NCI-H2227 treated with DMSO at 0.1 percent for 48 hours (cell line): ENCODE data around the gene FAM47C.
"Not testable (repeated sequence)": the region's sequence is repeated elsewhere in the genome, so short reads cannot be mapped to it uniquely, and the experiment has no call there.

ENCODE experiments used
- DNase-seq: peaks from one replicate; lab custom pipeline; 2025; lab: John Stamatoyannopoulos, UW

The FAM47C gene

GRCh38 chrX:37008182-37008581, at the start of gene FAM47C:
TSS of gene FAM47C (plus strand) at chrX:37008366. CDS start at chrX:37008411, 45 bp downstream.
- DNase-seq: not testable (repeated sequence)

GRCh38 chrX:36961590-36961989, 46.6 kb upstream of the FAM47C start:
- no peak for DNase-seq

- DNase-seq: no peak
These were observed 44.9 kb upstream of the FAM47C start for GRCh38 chrX:36963069-36963808.

DNA sequence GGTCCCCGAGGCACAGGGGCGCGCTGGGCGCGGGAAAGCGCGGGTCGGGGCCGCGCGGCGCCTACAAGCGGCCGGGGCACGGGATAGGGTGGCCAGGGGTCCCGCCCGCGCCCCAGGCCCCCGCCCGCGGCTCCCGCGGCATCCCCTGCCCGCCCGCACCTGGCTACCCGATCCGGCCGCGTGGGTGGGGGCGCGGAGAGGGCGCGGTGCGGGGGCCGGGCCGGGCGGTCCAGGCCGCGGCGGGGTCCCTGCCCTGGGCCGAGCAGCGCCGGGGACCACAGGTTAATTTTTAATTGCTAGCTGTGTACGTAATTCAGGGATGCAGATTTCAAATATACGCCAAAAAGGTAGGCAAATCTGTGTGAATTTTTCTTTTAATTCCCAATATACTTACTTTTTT, 44.3 kb upstream of the FAM47C start:
- no peak for DNase-seq

- no peak for DNase-seq
These were observed 34.6 kb upstream of the FAM47C start for GRCh38 chrX:36973575-36973974.

DNA sequence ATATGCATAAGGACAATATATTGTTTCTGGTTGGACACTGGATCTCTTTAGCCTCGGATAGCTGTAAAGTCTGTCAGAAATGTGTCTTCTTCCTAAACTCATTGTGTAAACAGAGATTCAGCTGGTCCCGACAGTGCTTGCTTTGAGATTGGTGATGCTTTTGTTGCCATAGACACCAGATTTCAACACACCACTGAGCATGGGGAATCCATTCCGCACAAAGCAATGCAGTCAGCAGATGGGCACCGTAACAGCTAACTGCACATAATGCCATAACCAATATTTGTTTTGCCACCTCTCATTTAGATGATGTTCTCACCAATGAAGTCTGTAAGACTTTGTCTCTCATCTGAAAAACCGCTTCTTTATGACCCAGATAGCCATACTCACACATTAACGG, 33.3 kb upstream of the FAM47C start:
- DNase-seq: no peak

DNA sequence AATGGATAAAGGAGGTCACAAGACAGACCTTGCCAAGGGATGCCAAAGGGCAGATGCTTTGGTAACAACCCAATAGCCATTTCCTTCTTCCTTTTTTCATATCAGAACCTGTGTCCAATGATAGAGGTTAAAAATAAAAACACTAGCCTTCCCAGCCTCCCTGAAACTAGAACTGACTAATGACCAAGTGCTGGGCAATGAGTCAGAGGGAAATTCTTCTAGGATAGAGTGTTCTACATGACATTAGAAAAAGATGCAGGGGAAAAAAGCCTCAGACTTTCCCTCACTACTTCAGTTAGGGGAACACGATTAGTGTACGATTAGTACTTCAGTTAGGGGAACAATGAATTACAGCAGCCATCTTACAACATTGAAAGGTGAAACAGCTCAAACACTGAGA, 29.3 kb upstream of the FAM47C start:
- no peak for DNase-seq

DNA sequence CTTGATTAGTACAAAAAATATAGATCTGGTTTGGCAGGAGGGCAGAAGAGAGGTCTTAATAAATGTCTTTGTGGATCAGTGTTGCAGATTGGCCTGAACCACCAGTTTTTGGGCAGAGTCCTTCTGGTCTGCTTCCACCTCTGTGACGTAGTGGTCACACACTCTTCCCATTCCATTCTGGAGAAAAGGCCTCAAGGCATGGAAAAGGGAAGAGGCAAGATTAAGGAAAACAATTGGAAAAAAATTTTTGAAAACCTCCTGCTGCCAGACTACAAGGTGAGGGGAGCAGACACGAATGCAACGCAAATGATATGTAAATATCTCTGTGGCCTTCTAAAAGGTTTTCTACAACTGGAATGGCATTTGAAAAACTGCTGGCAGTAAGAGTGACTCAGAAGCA, 24.3 kb upstream of the FAM47C start:
- no peak for DNase-seq

DNA sequence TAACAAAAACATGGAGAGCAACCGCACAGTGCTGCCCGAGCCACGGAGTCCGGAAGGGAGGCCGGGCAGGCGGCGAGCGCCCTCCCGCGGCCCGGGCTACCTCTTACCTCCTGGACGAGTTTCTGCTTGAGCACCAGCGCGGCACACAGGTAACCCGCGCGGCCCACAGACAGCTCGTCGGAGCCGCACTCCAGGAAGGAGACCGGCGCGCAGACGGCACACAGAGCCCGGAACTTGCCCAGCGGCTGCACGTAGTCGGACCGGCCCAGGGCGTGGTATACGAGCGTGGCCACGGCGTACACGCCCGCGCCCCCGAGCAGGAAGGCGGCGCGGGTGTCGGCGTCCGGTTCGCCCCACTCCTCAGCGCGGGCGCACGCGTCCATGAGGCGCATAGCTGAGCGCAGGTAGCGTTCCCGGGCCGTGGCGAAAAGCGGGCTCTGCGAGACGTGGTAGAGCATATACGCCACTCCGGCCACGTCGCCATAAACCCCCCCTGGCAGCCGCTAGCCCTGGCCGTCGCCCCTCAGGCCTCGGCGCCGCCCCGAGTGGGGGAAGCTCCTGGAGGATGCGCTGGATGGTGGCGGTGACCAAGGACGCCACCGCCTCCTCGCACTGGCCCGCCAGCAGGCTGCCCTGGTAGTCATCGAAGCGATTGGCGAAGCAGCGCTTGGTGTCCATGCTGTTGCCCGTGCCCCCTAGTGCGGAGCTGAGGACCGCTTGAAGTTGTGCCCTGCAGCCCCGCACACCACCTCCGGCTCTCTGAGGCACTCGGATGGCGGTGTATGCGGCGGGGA, 22.6 kb upstream of the FAM47C start:
- not testable (repeated sequence) for DNase-seq

GRCh38 chrX:36986231-36986630, 21.9 kb upstream of the FAM47C start:
- no peak for DNase-seq

- DNase-seq: not testable (repeated sequence)
These were observed 21.0 kb upstream of the FAM47C start for GRCh38 chrX:36987212-36987611.

DNA sequence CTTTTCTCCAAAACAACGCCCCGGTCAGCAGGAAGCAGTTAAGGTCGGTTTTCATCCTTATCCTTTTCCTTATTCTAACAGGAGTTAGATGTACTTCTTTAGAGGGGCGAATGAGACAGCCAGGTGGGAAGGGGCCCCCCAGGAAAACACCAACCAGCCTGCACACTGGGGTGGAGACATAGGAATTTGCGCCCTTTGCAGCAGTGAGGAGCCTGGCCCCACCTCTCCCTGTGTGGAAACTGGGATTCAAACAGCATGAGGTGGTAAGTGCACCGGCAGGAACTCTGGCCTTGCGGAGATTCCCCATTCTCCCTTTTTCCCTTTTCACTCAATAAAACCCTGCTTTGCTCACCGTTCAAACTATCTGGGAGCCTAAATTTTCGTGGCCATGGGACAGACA, 8.0 kb upstream of the FAM47C start:
- no peak for DNase-seq

DNA sequence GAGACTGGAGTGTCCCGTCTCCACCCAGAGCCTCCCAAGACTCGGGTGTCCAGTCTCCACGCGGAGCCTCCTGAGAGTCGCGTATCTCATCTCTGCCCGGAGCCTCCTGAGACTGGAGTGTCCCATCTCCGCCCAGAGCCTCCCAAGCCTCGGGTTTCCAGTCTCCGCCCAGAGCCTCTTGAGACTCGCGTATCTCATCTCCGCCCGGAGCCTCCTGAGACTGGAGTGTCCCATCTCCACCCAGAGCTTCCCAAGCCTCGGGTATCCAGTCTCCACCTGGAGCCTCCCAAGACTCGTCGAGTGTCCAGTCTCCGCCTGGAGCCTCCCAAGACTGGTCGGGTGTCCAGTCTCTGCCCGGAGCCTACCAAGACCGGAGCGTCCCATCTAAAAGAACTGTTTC, 2.3 kb downstream of the FAM47C start:
- DNase-seq: no peak

- not testable (repeated sequence) for DNase-seq
These were observed 26.1 kb downstream of the FAM47C start for GRCh38 chrX:37034260-37034659.

DNA sequence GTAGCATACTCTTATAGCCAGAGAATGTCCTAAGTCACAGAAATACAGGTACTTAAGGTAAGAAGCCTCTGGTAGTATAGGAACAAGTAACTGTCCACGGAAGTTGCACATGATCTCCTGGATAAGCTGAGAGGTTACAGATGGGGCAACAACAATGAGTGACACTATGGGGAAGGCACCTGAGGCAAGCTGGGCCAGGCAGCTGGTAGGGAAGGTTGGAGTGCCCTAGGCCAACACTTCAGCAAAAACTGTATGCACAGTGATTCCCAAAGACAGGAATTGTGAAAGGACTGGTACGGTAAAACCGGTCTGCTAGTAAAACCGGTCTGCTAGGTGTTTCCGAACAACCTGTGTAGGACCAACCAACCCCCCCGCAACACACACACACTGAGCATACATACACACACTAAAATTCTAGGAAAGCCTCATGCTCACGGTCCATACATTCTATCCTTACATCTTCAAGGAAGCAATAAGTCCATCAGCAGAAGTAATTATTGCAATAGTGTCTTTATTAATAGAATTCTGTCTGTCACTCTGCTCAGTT, 28.6 kb downstream of the FAM47C start:
- DNase-seq: not testable (repeated sequence)

DNA sequence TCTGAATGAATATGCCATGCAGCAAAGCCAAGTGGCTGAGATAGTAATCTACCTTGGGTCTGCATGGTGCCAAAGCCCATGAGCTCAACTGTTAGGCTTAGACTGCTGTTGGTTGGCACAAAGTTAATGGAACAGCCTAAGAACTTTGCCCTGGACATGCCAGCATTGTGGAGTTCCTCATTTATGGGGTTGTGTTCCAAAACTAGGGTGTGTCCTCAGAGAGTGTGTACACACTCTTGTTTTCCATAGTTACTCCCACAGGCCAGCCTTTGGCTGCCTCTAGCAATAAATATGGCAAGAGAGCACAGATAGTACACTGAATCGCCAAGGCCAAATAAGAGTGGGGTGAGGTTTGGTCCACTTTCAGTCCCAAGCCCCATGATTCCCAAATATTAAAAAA, 30.6 kb downstream of the FAM47C start:
- DNase-seq: not testable (repeated sequence)

DNA sequence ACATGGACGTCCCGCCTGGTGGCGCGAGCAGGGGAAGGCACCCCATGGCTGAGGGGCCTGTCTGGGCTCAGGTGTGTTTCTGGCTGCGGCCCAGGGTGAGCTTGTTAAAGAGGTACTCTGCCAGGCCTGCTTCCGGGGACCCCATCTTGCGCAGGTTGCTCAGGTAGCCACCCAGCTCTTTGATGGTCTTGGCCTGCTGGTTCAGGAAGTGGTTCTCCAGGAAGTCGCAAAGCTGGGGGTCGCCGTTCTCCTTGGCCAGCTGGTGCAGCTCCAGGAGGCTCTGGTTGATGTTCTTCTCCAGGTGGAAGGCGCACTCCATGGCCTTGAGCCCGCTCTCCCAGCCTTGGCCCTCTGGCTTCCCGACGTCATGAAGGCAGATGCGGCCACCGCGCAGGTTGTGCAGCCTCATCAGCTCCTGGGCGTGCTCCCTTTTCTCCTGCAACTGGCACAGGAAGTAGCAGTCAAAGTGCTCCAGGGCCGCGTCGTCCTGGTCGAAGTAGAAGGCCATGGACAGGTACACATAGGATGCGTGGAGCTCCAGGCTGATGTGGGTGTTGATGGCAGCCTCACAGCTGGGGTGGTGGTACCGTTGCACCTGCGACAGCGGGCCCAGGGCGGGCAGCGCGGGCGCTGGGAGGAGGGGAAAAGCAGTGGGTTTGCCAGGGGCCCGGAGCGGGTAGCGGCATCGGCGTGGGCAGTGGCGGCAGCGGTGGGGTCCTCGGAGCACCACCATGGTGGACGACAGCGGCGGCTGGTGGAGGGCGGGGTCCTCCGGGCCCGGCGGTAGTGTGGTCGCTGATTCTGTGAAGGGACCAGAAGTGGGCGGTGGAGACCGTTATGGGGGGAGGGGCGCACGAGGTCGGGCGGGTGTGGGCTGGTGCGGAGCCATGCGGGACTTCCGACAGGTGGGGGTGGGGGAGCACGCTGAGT, 35.1 kb downstream of the FAM47C start:
- not testable (repeated sequence) for DNase-seq

- no peak for DNase-seq
These were observed 39.6 kb downstream of the FAM47C start for GRCh38 chrX:37047776-37048175.

DNA sequence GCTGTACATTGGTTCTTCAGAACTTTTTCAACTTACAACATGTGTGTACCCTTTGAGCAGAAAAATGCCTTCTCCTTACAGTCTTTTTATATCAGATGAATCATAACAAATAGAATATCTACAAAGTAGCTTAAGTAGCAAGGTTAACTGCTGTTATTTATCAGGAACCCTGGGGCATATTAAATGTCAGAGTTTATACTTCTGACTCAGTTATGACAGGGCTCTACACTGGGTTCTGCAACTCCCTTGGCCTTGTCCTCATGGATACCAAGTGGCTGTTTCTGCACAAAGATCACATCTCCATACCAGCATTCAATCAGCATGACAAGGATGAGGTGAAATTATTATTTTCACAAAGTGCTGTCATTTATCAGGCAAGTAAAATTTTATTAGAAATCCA, 49.4 kb downstream of the FAM47C start:
- DNase-seq: not testable (repeated sequence)

- no peak for DNase-seq
These were observed 52.8 kb downstream of the FAM47C start for GRCh38 chrX:37060999-37061398.
